Measurements from ENCODE around the gene NPAS3. TPM values are rescaled to one million over a fixed set of nuclear protein-coding genes. Genes with fewer than 3 reads are reported as not detected.

Gene NPAS3
- total RNA-seq, 1 experiment from 2014 or later, result not detected

DNA sequence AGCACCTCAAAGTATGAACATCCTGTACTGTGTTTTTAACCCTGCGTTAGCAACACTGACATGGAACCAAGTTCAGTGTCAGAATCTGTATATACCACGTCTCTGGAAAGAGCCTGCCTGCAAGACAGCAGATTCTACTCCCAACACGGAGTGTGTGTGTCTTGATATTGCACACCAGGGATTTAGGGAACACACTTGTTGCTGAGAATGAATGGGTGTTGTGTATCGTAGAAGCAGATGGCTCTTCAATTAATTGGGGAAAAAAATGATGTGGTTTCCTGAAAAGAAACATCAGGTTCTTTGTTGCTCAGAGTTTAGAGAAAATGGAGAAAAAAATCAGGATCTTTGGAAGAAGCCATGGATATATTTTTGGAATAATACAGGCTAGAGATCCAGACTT lies 841.4 kb downstream of the NPAS3 start:
- no TSS peak for BruUV-seq (replicated peaks)
- TF ChIP-seq SRF (IDR thresholded peaks at IDR 0.05; ENCODE audit: low read depth) (no peak), FOSL1 (IDR thresholded peaks at IDR 0.05; ENCODE audit: low read depth) (no peak), EZH2phosphoT487 (IDR thresholded peaks at IDR 0.05; ENCODE audit: borderline replicate concordance) (no peak), CTCF (IDR thresholded peaks at IDR 0.05 in 2 of 3, conservative IDR thresholded peaks at IDR 0.05 in 1 of 3; ENCODE audit: borderline replicate concordance in 1 of 3, insufficient read depth in 1 of 3, low read depth in 2 of 3, low read length in 2 of 3) (no peak), EGR1 (IDR thresholded peaks at IDR 0.05; ENCODE audit: low read depth) (no peak), ELF1 (IDR thresholded peaks at IDR 0.05; ENCODE audit: borderline replicate concordance, low read depth) (no peak), CEBPB (IDR thresholded peaks at IDR 0.05; ENCODE audit: low read depth) (no peak), SIN3A (IDR thresholded peaks at IDR 0.05; ENCODE audit: low read depth) (no peak), RAD21 (IDR thresholded peaks at IDR 0.05; ENCODE audit: low read depth) (no peak), YY1 (IDR thresholded peaks at IDR 0.05; ENCODE audit: extremely low read depth, insufficient replicate concordance, low read depth, low read length) (no peak)
- TF ChIP-seq, protein P1, sequence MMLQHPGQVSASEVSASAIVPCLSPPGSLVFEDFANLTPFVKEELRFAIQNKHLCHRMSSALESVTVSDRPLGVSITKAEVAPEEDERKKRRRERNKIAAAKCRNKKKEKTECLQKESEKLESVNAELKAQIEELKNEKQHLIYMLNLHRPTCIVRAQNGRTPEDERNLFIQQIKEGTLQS (IDR thresholded peaks at IDR 0.05), result no peak
- Histone ChIP-seq H3K27ac (ENCODE audit: low read depth, low read length) (no peak overlapping the region), H3K79me2 (ENCODE audit: insufficient read depth, low read length) (no peaks in the 10 kb centered on the region), H4K20me1 (ENCODE audit: insufficient read depth) (no peaks in the 10 kb centered on the region), H3K27me3 (ENCODE audit: insufficient read depth, low read length) (peaks cover 51% of the 10 kb centered on the region), H2AFZ (ENCODE audit: low read depth, low read length, poor library complexity, severe bottlenecking) (no peak overlapping the region), H3K9me3 (ENCODE audit: control insufficient read depth in 1 of 2, insufficient read depth in 1 of 2, low read depth in 1 of 2, low read length in 2 of 2) (no peaks in the 10 kb centered on the region), H3K36me3 (ENCODE audit: control insufficient read depth in 1 of 2, insufficient read depth in 2 of 2, low read length in 2 of 2) (no peaks in the 10 kb centered on the region), H3K4me1 (ENCODE audit: control insufficient read depth in 1 of 2, insufficient read depth in 2 of 2, low read length in 2 of 2) (no peaks in the 10 kb centered on the region), H3K9ac (ENCODE audit: low read length) (no peak overlapping the region), H3K9me2 (ENCODE audit: insufficient read depth) (no peaks in the 10 kb centered on the region), H3K4me3 (replicated peaks in 1 of 2; ENCODE audit: low read depth in 1 of 2, low read length in 2 of 2) (no peak overlapping the region), H3K4me2 (ENCODE audit: low read length) (no peak overlapping the region)
- ATAC-seq, result no peak
- CTCF ChIA-PET, result no interaction called here
- DNase-seq (ENCODE audit: low read depth, low spot score), result no peak
- RAD21 ChIA-PET (ENCODE audit: low non-redundant PET in 1 of 2, low total read pairs in 2 of 2, uncharacterized antibody in 2 of 2, unreplicated experiment in 2 of 2), result no interaction called here
- intact Hi-C loops (cut with micrococcal nuclease), result no loop called here
- POLR2A ChIA-PET, result no interaction called here
